NCI-H1105 (cell line): ENCODE data around the gene EMC9.

Experiments used
- DNase-seq: peaks from one replicate; lab custom pipeline; 2025; lab: John Stamatoyannopoulos, UW

The EMC9 gene

GRCh38 chr14:24131549-24131966 lies 9.8 kb downstream of the EMC9 start:
- no peak for DNase-seq

GRCh38 chr14:24130717-24131548 lies 10.5 kb downstream of the EMC9 start:
- no peak for DNase-seq

- DNase-seq = no peak
Measured at GRCh38 chr14:24130380-24130716, 11.0 kb downstream of the EMC9 start, which contains the start of gene FITM1. FITM1 (plus strand) TSS chr14:24130659; CDS start chr14:24131564, 905 bp downstream.

- no peak for DNase-seq
Measured at GRCh38 chr14:24129410-24129998, 11.9 kb downstream of the EMC9 start.

GRCh38 chr14:24127673-24128072 lies 13.7 kb downstream of the EMC9 start:
- no peak for DNase-seq

GRCh38 chr14:24126939-24127338 lies 14.5 kb downstream of the EMC9 start:
- no peak for DNase-seq

- no peak for DNase-seq
Measured at GRCh38 chr14:24123424-24124417, 17.7 kb downstream of the EMC9 start.

- no peak for DNase-seq
Measured at GRCh38 chr14:24122898-24123297, 18.5 kb downstream of the EMC9 start.

- DNase-seq = no peak
Measured at GRCh38 chr14:24122416-24122815, 19.0 kb downstream of the EMC9 start.

GRCh38 chr14:24121210-24121609 lies 20.2 kb downstream of the EMC9 start:
- no peak for DNase-seq

- no peak for DNase-seq
Measured at GRCh38 chr14:24119691-24120090, 21.7 kb downstream of the EMC9 start.

GRCh38 chr14:24117179-24117578 lies 24.2 kb downstream of the EMC9 start:
- no peak for DNase-seq

- no peak for DNase-seq
Measured at GRCh38 chr14:24116128-24116814, 25.1 kb downstream of the EMC9 start.

- no peak for DNase-seq
Measured at GRCh38 chr14:24115422-24116127, 25.8 kb downstream of the EMC9 start.

GRCh38 chr14:24114532-24115421 lies 26.6 kb downstream of the EMC9 start, which contains the start of the genes DCAF11 and NRL:
DCAF11 (plus strand) TSS chr14:24114777; CDS start chr14:24115595, 818 bp downstream.
NRL (minus strand) TSS chr14:24114949; CDS start chr14:24082848, 32,101 bp downstream.
- peak; percentile 99 for DNase-seq

- DNase-seq = peak; percentile 81
Measured at GRCh38 chr14:24113801-24114531, 27.4 kb downstream of the EMC9 start.

- no peak for DNase-seq
Measured at GRCh38 chr14:24113379-24113800, 28.0 kb downstream of the EMC9 start.

GRCh38 chr14:24110523-24110922 lies 30.9 kb downstream of the EMC9 start:
- DNase-seq = no peak

GRCh38 chr14:24110060-24110459 lies 31.3 kb downstream of the EMC9 start:
- no peak for DNase-seq
